Measurements from ENCODE around the gene WAC. TPM values are rescaled to one million over a fixed set of nuclear protein-coding genes. Genes with fewer than 3 reads are reported as not detected.

Gene WAC
- total and polyA plus RNA-seq, 2 of the 13 experiments (the other 11 are each of a cell fraction or from before 2014, with no cell fraction given) = 69.1 to 96.2 TPM

GRCh38 chr10:28542728-28543127 lies 9.8 kb downstream of the WAC start:
- no peak for ATAC-seq
- ChIA-PET CTCF (ENCODE audit: low intra/inter-chr PET ratio, low total read pairs) (no interaction called here), POLR2A (no interaction called here)
- peaks cover 79% of the 10 kb centered on the region for H3K79me2 ChIP-seq (ENCODE audit: insufficient read depth, low read length)
- no TSS peak for BruUV-seq (replicated peaks)
- no peak overlapping the region for H3K9ac ChIP-seq (ENCODE audit: insufficient read depth, low read depth, low read length)
- no peak overlapping the region for H3K4me3 ChIP-seq (replicated peaks in 1 of 3; ENCODE audit: insufficient read depth in 1 of 3, low read depth in 2 of 3, low read length in 3 of 3)
- no peak overlapping the region for H2AFZ ChIP-seq (ENCODE audit: low read length)
- no peak overlapping the region for H3K27ac ChIP-seq (ENCODE audit: extremely low read length, insufficient read depth, low read length)
- no peaks in the 10 kb centered on the region for H3K27me3 ChIP-seq (ENCODE audit: control insufficient read depth in 1 of 2, insufficient read depth in 2 of 2, low read length in 2 of 2)
- FAIRE-seq = no peak
- no peak for DNase-seq (ENCODE audit: low spot score)
- in situ Hi-C loops (cut with HindIII; ENCODE audit: extremely low pct_ligation_motif_present, low pct_unique_long_range_greater_than_20kb) (no loop called here), intact Hi-C loops (cut with micrococcal nuclease; ENCODE audit: unreplicated experiment) (no loop called here)
- peaks cover 24% of the 10 kb centered on the region for H4K20me1 ChIP-seq (ENCODE audit: insufficient read depth, low read length)
- H3K36me3 ChIP-seq (replicated peaks in 1 of 2; ENCODE audit: control insufficient read depth in 1 of 2, insufficient read depth in 2 of 2, low read length in 2 of 2) = peaks cover 6 to 57% of the 10 kb centered on the region in 2 experiments
- peaks cover 11% of the 10 kb centered on the region; the same call in 1 of the 2 replicates for H3K4me1 ChIP-seq (ENCODE audit: insufficient read depth, low read length)
- no peaks in the 10 kb centered on the region for H3K9me3 ChIP-seq (ENCODE audit: low read length)
- no peak overlapping the region for H3K4me2 ChIP-seq (ENCODE audit: low read depth, low read length)
- TF ChIP-seq RNF219 (CRISPR knock-in tag; IDR thresholded peaks at IDR 0.05) (no peak), PLSCR1 (CRISPR knock-in tag; IDR thresholded peaks at IDR 0.05; ENCODE audit: borderline replicate concordance) (no peak), ZNF235 (CRISPR knock-in tag; IDR thresholded peaks at IDR 0.05; ENCODE audit: borderline replicate concordance) (no peak), ATF2 (CRISPR knock-in tag; IDR thresholded peaks at IDR 0.05) (no peak), DMAP1 (CRISPR knock-in tag; IDR thresholded peaks at IDR 0.05) (no peak), DZIP1 (CRISPR knock-in tag; IDR thresholded peaks at IDR 0.05) (no peak), XRCC5 (optimal IDR thresholded peaks at IDR 0.05; ENCODE audit: low read length) (no peak), ZNF709 (CRISPR knock-in tag; IDR thresholded peaks at IDR 0.05) (no peak), TBX2 (CRISPR knock-in tag; IDR thresholded peaks at IDR 0.05; ENCODE audit: borderline replicate concordance) (no peak), ZNF609 (CRISPR knock-in tag; IDR thresholded peaks at IDR 0.05; ENCODE audit: borderline replicate concordance) (no peak)
- TF ChIP-seq, protein P1, sequence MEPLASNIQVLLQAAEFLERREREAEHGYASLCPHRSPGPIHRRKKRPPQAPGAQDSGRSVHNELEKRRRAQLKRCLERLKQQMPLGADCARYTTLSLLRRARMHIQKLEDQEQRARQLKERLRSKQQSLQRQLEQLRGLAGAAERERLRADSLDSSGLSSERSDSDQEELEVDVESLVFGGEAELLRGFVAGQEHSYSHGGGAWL (CRISPR knock-in tag; IDR thresholded peaks at IDR 0.05) = no peak
- TF ChIP-seq, protein P2, sequence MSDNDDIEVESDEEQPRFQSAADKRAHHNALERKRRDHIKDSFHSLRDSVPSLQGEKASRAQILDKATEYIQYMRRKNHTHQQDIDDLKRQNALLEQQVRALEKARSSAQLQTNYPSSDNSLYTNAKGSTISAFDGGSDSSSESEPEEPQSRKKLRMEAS (IDR thresholded peaks at IDR 0.05) = no peak
